Stimulated activated CD4-positive, alpha-beta T cell treated with anti-CD3 and anti-CD28 coated beads, Interleukin-4, amount 100 ng/mL, for 24 hours (primary cell): ENCODE data around the gene HSPA4.
"Not testable (repeated sequence)": the region's sequence is repeated elsewhere in the genome, so short reads cannot be mapped to it uniquely, and the experiment has no call there.

ENCODE experiments used
- DNase-seq: peaks from one replicate; pipeline ENCODE4 v3.0.0-alpha.2; 2020

Gene HSPA4

DNA sequence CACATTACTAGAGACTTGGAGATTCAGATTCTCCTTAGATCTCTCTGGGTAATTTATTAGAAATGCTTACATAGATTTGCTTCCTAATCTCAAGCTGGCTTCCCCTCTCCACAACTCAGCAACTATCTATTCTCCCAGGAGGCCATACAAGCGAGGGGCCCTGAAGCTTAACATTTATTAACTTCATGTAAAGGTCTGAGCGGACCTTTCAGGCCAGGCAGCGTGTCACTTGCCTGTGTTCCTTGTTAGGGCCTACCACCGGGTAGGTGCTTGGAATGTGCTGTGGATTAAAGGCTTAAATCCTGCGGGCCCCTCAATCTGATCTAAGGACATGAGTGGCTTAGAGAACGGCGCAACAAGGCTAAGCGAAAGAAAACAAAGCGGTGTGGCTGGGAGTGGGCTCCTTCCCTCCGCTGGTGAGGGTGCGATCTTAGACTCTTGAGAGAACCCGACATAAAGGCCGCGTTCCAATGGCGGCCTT lies 712 bp upstream of the HSPA4 start:
- no peak for DNase-seq

DNA sequence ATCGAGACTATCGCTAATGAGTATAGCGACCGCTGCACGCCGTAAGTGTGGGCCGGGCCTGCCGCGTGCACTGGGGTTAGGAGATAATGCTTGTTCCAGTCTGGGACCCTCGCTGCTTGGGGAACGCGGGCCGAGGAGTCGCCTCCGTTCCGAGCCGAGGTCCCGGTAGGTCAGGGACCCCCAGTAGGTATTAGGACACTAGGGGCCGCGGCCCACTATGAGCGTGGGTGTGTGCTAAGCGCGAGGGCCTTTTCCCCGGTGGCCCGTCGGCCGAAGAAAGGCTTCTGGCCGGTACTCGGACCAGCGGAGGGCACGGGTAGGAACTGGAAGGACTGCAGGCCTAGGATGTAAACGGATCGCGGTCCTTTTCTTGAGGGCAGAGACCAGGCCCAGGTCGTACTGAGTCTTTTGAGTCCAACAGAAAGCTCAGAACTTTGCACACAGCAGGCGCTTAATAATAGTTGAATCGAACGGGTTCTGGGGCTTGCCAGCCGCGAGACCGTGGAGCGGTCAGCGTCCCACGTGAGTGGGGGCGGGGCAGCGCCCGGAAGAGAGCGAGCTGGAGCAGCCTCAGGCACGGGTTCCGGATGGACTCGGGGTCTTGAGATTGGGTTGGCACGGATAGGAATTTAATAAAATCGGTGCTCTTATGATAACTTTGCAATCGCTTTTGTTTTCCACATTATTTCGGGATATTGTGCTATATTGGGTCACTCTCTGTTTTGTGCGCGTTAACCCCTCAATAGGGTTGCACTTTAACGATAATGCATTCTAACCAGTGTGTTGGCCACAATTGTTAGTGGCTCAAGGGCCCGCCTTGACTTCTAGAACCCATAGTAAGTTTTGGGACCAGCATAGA lies 733 bp downstream of the HSPA4 start:
- peak; percentile 58 for DNase-seq

DNA sequence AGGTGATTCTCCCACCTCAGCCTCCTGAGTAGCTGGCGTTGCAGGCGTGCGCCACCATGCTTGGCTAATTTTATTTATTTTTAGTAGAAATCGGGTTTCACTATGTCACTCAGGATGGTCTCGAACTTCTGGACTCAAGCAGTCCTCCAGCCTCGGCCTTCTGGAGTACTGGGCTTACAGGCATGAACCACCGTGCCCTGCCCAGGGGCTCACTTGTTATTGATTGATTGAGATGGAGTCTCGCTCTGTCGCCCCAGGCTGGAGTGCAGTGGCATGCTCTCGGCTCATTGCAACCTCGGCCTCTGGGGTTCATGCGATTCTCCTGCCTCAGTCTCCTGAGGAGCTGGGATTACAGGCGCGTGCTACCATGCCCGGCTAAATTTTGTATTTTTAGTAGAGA lies 1.6 kb downstream of the HSPA4 start:
- no peak for DNase-seq

DNA sequence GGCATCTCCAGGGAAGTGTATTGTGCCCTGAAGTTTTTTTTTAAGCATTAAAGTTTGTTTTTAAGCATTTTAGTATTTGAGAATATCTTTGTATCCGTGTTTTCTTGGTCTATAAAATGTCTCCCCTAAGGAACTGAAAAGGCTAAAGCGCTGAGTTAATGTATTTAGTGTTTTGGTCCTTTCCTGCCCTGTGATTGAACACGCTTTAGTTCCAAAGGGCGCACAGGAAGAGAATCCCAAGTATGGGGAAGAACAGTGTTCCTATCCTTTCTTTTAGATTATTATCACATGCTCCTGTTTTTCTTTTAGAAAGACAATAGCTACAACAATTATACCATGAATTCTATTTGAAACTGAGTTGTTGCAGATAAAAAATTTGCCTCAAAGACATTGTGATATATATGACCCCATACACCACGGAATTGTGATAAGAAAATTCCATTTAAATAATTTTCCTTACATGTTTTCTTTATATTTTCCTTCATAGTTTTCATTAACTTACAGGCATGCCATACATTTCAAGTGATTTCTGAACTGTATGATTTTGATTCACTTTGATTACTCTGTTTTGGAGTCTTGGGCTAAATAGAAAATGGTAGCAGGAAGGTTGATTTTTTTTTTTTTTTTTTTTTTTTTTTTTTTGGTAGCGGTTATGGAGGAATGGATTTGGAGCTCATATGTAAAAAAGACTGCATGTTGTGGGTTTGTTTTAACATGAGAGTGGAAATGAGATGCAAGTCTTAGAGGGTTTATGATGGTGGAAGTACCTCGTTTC lies 3.1 kb downstream of the HSPA4 start:
- no peak for DNase-seq

DNA sequence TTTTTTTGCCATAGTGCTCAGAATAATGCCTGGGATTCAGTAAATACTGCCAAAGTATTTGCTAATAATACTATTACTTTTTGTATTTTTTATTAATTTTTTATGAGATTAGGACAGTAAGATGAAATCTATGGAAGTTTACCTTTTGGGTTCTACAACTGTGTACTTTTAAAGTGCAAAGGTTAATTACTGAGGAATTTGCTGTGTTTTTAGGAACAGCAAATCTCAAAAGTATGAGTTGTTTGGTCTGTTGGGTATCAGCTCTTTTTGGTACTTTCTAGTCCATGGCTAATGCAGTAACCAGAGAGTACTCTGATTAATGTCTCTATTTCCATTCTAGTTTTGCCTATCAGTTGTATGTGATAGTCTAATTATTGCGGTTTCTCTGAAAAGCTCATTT lies 5.1 kb downstream of the HSPA4 start:
- DNase-seq: no peak

DNA sequence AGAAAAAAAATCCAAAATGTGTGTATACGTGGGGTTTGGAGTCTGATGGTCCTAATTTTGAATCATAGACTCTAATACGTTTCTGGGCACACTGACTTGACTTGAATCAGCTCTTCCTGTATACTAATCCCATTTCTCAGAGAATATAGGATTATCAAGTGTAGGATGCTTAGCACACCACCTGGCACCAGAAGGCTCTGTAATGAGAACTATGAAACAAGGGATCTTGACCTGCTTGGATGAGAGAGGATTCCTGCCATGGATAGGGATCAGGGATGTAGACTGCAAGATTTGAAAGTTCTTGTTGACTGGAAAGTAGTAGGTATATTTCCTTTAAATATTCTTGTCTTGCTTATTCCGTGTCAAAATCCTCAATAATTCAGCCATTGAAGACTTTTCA lies 7.8 kb downstream of the HSPA4 start:
- DNase-seq: no peak

DNA sequence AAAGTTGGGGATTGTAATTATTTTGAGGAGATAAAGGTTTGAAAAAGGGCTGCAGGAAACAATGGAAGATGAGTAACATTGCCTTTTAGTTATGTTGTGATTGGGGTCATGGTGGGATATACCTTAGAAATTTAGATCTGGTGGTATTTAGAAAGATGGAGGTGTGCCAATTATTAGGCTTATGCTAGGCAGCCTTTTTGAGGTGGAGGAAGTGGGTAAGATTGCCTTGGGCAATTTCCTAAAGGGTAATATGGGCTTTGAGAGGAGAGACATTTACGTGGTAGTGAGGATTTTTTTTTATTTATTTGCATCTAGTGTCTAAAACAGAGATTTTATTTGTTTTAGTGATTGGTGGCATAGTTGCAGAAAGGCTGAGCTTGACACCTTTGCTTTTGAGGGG lies 10.5 kb downstream of the HSPA4 start:
- no peak for DNase-seq

DNA sequence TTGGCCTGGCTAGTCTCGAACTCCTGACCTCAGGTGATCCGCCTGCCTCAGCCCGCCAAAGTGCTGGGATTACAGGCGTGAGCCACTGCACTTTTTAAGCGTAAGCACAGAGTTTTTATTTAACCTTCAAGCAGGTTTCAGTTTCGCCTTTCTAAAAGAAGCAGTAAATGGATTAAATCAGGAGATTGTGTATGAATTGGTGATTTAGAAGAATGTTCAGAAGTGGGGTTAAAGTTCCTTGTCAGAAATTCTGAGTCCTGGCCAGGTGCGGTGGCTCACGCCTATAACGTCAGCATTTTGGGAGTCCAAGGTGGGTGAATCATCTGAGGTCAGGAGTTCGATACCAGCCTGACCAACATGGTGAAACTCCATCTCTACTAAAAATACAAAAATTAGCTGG lies 12.2 kb downstream of the HSPA4 start:
- DNase-seq: no peak

DNA sequence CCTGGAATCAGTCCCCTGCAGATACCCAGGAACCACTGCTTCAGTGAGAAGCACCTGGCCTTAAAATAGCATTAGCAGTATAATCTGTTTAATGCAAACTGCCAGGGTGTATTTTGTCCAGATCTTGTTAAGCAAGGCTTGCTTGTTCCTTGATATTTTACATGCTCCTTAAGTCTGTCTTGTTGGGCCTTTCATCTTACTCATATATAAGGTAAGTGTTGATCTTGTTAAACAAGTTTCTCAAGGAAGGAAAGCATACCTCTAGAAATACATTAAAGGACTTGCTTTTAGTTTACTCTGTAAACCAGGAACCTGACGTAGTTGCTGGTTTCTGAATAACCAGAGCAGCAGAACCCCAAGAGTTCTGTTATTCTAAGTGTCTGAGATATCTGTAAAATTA lies 13.7 kb downstream of the HSPA4 start:
- no peak for DNase-seq

DNA sequence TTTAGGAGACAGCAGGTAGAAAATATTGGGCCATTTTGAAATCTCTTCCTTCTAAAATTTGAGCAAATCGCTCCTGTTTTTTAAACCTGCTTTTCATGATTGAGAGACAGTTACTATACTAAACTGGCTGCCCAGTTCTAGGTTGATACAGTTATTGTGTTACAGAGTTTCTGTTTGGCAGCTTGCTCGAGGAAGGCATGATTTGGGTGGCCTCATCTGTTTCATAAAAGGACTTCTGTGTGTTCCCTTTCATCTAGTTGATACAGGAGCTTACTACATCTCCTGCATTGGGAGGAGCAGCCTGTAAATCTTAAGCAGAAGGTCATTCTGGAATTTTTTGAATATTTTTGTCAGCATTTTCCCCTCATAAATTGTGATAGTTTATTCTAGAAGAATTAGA lies 14.2 kb downstream of the HSPA4 start:
- no peak for DNase-seq

DNA sequence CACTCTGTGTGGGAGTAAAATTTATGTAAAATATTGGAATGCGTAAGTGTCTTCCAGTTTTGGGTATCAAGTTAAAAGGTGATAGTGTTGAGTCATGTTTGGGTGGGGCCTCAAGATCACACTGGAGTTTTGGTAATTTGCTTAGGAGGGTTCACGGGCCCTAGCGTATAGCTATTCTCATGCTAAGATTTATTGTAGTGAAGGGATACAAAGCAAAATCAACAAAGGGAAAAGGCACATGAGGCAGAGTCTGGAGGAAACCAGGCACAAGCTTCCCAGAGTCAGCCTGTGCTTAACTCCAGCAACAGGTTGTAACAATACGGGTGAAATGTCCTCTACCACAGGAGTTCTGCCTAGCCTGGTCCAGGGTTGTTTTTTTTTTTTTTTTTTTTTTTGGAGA lies 20.2 kb downstream of the HSPA4 start:
- DNase-seq: no peak

DNA sequence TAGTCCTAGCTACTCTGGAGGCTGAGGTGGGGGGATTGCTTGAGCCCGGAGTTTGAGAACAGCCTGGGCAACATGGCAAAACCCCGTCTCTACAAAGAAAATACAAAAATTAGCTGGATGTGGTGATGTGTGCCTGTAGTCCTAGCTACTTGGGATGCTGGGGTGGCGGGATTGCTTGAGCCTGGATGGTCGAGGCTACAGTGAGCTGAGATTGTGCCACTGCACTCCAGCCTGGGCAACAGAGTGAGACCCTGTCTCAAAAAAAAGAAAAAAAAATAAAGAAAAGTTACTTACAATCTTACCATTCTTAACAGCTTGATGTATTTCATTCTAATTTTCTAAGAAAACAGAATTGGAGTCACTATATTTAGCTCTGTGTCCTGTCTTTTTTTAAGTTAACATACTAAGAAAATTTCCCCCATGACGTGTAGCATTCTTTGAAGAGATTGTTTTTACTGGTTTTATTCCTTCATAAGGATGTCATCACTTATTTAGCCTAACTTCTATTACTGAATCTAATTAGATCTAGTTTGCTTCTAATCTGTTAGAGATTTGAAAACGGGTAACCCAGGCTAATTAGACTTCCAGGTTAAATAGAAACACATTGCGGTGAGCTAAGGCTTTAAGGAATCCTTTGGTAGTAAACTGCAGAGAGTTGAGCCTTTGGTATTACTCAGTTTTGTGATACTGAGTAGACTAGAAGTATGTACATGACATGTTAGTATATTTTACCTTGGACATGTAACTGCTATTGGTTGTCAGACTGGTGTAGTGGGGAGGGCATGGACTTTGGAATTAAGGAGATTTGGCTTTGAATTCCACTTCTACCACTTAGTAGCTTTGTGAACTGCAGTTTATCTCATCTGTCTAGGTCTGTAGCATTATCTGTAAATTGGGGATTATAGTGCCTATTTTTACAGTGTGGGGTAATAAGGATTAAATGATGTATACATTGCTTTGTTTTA lies 24.0 kb downstream of the HSPA4 start:
- DNase-seq: no peak

DNA sequence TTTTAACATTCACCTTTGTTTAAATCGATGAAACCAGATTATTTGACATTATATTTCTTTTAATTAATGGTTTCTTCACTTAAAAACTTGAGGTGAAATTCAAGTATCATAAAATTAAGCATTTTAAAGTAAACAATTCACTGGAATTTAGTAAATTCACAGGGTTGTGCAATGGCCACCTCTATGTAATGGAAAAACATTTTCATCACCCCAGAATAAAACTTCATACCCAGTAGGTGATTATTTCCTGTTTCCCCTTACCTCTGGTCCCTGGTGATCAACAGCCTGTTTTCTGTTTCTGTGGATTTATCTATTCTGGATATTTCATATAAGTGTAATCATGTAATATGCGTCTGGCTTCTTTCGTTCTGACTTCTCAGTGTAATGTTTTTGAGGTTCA lies 27.2 kb downstream of the HSPA4 start:
- DNase-seq: no peak

DNA sequence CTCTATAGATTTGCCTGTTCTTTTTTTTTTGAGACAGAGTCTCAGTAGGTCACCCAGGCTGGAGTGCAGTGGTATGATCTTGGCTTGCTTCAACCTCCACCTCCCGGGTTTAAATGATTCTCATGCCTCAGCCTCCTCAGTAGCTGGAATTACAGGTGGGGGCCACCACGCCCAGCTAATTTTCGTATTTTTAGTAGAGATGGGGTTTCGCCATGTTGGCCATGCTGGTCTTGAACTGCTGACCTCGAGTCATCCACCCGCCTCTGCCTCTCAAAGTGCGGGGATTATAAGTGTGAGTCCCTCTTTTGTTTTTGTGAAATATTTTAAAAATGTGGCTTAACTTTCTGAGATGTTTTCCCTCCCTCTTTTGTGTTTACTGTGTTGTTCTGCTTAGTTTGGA lies 29.2 kb downstream of the HSPA4 start:
- DNase-seq: no peak

DNA sequence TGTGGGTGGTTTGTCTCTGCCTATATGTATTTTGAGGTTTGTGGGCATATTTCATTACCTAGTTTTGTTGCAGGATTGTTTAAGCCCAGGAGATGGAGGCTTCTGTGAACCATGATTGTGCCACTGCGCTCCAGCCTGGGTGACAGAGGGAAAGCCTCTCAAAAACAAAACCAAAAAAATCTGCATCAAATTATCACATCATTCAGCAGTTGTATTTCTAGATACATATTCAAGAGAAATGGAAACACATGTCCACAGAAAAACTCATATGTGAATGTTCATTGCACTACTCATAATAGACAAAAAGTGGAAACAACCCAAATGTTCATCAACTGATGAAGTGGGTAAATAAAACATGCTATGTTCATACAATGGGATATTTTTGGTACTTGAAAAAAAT lies 29.9 kb downstream of the HSPA4 start:
- no peak for DNase-seq

DNA sequence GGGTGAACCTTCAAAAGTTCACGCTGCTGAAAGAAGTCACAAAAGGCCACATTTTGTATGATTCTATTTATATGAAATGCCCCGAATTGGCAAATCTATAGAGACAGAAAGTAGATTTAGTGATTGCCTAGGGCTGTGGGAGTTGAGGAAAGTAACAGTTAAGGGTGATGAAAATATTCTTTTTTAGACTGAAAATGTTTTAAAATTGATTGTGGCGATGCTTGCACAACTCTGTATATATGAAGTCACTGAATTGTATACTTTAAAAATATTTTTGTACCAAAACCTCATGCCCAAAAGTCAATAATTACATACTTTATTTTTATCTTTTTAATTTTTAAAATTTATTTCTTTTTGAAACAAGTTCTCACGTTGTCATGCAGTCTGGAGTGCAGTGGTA lies 30.3 kb downstream of the HSPA4 start:
- no peak for DNase-seq

DNA sequence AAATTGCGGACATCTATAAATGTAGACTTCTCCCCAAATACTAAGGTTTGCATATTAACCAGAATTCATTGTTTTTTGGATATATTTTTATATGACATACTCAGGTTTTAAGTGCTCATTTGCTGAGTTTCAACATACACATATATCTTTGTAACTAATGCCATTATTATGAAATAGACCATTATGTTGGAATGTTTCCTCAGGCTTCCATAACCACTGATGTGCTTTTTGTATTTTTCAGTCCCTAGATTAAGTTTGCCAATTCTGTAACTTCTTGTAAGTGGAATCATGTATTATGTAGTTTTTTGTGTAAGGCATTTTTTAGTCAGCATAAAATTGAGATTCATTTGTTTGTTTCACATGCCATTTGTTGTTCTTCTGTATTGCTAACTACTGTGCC lies 32.1 kb downstream of the HSPA4 start:
- no peak for DNase-seq

DNA sequence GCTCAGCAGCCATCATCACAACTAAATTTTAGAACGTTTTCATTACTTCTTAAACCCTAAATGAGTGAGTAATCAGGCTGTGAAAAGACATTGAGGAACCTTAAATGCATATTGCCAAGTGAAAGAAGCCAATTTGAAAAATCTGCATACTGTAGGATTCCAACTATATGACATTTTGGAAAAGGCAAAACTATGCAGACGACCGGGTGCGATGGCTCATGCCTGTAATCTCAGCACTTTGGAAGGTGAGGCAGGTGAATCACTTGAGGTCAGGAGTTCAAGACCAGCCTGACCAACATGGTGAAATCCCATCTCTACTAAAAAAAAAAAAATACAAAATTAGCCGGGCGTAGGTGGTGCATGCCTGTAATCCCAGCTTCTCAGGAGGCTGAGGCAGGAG lies 33.4 kb downstream of the HSPA4 start:
- DNase-seq: not testable (repeated sequence)

DNA sequence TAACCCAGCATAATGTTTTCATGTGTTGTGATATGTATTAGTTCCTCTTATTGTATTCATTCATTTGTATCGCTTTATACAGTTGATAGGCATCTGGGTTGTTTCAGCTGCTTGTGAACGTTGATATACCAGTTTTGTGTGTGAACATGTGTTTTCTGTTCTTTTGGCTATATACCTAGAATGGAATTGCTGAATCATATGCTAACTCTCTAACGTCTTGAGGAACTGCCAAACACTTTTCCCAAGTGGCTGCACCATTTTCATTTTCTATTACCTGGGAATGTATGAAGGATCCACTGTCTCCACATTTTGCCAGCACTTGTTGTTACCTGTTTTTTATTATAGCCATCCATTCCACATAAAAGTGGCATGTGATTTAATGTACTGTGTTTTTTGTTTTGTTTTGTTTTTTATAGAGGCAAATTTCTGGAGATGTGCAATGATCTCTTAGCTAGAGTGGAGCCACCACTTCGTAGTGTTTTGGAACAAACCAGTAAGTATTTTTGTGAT lies 34.6 kb downstream of the HSPA4 start:
- no peak for DNase-seq

DNA sequence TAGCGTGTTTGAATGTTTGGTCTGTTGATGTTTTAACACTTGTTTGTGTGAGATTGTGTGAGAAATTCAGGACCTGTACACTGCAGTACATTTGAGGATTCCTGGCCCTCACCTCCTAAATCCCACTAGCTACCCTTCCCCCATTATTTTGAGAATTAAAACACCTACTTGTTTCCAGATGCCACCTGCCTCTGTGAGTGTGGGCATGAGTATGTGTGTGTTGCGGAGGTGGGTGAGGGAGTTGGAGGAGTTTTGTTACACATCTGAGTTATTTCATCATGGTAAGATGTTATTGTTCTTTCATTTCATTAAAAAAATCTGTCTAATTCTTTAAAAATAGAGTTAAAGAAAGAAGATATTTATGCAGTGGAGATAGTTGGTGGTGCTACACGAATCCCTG lies 36.3 kb downstream of the HSPA4 start:
- no peak for DNase-seq

DNA sequence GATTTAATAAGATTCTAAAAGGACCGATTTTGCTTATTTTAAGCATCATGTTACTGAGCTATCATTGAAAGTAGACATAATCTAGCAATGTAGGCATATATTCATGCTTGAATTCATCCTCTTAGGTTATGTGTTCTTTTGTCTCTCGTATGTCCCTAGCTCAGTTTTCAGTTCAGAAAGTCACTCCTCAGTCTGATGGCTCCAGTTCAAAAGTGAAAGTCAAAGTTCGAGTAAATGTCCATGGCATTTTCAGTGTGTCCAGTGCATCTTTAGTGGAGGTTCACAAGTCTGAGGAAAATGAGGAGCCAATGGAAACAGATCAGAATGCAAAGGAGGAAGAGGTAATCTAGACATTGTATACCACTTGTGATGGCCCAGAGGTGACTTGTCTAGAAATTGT lies 39.2 kb downstream of the HSPA4 start:
- DNase-seq: no peak

DNA sequence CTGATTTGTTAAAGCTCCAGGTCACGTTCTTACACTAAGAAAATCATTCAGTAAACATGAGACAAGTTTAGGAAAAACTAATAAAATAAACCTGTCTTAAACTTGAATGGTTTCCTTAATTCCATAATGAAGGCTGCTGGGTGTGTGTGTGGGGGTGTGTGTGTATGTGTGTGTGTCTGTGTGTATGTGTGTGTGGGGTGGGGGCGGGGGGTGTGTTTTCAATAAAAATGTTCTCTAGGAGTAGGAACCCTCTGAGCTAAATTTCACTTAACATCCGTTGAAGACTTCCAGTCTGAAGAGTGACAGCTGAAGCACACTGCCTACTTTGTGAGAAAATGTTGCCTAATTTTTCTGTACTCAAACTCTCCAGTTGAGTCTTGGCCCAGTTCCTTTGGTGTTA lies 54.5 kb downstream of the HSPA4 start:
- DNase-seq: no peak
